Erythroblast (primary cell): ENCODE results near the gene HDAC5.

ENCODE experiments used
- DNase-seq, 2 experiments: peaks; one replicate each; lab custom pipeline; 2025; lab: John Stamatoyannopoulos, UW
- GATA1 ChIP-seq: IDR thresholded peaks from 2 replicates; pipeline ENCODE4 v1.6.1; 2011; ENCODE audit warnings: low read depth, mild to moderate bottlenecking, control low read depth, low read length, moderate library complexity
- POLR2A ChIP-seq: IDR thresholded peaks from 2 replicates; pipeline ENCODE4 v1.6.1; 2011; ENCODE audit warnings: mild to moderate bottlenecking, low read length

HDAC5 gene

DNA sequence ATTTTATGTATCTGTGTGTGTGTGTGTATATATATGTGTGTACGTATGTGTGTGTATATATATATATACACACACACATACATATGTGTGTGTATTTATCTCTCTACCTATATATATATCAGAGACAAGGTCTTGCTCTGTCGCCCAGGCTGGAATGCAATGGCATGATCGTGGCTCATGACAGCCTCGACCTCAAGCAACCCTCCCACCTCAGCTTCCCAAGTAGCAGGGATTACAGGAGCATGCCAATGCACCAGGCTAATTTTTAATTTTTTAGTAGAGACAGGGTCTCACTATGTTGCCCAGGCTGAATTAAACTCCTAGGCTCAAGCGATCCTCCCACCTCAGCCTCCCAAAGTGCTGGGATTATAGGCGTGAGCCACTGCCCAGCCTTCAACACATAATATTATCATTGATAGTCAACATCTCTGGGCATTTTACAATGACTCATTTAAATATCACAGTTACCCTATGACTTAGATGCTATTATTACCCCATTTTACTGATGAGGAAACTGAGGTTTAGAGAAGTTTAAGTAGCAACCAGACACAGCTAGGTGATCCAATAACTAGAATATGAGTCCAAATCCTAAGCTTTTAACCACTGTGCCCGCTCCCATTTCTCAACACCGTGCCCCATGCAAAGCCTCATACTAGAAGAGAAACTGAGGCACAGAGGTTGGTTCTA, 28.6 kb downstream of the HDAC5 start:
- TF ChIP-seq POLR2A (no peak), GATA1 (no peak)
- no peak for DNase-seq

DNA sequence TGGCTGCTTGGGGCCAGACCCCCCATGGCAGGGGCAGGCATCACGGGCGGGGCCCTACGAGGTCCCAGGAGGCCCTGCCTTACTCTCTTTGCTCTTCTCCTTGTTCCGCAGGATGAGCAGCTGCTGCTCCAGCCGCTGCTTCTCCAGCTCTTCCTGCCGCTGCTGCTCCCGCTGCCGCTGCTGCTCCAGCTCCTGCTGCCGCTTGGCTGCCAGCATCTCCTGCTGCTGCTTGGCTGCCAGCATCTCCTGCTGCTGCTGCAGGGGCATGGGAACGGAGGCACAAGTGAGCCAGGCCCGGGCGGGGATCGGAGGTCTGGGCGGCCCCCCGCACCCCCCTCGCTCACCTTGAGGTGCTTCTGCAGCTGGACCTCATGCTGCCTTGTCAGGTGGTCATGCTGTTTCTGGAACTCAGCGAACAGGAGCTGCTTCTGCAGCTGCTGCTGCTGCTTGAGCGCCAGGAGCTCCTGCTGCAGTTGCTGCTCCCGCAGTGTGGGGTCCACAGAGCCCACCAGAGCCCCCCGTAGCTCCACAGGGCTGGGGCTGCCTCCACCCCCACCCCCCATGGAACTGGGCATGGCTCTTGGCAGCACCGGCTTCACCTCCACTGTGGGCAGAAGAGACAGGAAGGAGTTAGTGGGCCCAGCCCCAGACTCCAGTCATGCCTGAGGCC, 30.1 kb downstream of the HDAC5 start:
- TF ChIP-seq GATA1 (no peak), POLR2A (no peak)
- no peak for DNase-seq

DNA sequence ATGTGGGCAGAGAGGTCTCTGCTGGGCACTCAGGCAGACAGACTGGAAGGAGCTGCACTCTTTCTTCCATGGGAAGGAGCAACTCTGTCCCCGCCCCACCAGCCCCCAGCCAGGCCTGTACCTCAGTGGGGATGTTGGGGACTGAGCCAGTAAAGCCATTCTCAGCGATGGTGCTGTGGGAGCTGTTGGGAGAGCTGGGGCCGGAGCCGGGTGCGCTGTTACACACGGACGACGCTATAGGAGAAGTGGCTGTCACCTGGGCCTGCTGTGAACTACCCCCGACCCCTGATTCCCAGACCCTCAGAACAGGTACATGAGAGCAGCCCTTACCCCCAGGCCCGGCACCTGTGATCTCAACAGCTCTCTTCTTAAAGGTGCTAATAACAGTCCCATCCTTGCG, 31.4 kb downstream of the HDAC5 start:
- DNase-seq, result no peak
- no peak for TF ChIP-seq POLR2A
- no peak for TF ChIP-seq GATA1

DNA sequence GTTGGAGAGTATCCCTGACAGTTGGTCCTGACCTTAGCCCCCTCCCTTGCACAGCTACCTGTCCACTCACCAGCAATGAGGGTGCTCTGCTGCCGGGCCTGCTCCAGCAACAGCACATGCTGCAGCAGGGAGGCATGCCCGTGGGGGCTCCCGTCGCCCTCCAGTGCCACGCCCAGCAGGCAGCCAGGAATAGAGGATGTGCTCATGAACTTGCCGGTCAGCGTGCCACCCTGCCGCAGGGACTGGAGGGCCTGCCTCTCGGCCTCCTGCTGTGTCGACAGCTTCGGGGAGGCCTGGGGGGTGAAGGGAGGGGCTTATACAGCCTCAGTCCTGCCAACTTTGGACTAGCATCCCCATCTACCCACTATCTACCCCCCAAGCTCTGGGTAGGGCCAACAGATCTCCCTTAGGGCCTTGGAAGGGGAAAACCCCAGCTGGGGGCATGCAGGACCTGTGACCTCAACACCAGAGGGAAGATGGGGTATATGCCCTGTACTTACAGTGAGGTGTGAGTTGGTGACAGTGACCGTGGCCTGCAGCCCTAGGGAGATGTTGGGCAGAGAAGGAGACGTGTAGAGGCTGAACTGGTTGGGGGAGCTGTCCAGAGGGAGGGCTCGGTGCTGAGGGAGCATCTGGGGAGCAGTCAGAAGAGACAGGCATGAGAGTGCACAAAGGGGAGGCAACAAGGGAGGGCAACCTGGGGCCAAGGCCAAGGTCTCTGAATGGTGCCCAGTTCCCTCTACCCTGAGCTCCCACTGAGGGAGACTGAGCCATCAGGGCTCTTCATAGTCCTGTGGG, 32.0 kb downstream of the HDAC5 start:
- TF ChIP-seq GATA1, result no peak
- no peak for TF ChIP-seq POLR2A
- DNase-seq, result no peak

DNA sequence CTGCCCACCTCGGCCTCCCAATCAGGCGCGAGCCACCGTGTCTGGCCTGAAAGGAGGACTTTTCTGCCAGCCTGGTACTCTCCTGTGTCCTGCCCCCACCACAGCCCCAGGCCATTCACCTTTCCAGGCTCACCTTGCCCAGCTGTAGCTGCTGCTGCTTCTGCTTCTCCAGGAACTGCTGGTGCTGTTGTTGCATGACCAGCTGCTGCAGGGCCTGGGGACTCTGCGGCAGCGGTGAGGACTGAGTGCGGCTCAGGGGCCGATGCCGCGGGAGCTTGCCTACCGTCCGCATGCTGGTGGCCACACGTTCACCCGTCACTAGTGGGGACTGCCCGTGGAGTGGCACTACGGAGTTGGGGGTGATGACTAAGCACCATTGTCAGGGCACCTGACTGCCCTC, 35.2 kb downstream of the HDAC5 start:
- no peak for DNase-seq
- TF ChIP-seq POLR2A (no peak), GATA1 (no peak)

DNA sequence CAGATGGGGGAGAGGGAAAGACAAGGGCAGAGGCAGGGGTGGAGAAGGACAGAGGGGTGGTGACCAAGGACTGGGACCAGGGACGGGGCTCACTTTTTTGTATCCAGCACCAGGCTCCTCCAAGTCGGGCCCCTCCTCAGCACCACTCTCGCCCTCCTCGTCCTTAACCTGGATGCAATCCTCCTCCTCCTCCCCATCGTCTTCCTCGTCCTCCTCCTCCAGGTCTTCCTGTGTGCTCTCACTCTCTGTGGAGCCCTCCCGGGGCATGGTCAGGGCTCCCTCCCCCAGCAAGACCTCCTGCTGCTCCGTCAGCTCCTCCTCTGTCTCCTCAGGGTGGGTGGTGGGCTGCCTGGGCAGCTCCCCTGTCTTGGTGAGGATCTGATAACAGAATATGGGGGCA, 36.1 kb downstream of the HDAC5 start:
- TF ChIP-seq POLR2A (no peak), GATA1 (no peak)
- no peak for DNase-seq

DNA sequence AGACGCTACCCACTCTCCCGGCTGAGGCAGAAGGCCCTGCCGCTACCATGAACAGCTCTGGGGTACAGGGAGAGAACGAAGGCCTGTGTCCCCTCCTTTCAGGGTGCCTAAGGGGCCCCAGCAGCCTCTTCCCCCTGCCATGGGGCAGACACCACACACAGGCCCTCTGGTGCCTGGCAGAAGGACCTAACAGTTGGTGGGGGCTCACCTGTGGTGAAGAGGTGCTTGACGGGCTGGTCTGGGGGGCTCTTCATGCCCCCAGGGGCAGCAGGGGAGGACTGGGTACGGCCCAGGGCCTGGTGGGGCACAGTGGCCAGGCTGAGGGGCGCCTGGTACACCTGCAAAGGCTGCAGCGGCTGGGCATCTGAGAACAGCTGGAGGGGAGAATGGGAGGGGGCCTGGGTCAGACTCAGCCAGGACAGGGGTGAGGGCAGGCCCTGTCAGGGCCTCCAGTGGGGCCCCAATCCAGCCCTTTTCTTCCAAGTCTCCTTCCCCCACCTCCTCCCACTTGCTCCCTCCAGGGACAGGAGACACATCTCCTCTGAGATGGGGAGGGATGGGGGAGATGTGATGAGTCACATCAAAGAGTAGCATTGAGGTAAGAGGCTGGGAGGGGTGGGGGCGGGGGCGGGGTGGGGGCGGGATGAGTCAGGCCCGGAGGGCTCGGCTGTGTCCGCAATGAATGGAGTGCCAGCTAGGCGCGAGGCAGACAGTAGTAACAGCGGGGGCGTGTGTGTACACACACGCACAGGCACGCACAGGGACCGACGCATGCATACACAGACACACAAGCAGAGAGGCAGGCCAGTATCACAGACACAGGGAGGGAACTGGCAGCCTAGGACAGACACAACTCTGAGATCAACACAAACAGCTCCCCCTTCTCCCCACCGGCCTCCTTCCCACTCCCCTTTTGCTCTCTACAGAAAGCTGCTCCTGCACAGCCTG, 36.8 kb downstream of the HDAC5 start:
- no peak for TF ChIP-seq POLR2A
- TF ChIP-seq GATA1, result no peak
- peak; percentile 38 to 72 for DNase-seq

DNA sequence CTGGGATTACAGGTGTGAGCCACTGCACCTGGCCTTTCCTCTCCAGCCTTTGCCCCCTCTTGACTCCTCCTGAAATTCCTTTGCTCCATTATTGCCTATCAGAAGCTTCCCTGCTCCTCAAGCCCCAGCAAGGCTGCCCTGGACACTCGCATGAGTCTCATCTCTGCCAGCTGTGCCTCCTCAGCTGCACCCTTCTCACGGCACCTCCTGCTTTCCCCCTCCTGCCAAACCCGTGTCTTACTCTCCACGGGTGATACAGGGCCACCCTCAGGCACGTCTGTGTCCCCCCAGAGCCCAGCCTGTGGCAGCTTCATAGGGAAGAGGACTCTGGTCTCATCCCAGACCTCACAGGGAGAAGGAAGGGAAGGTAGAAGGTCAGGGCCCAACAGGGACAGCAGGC, 37.5 kb downstream of the HDAC5 start:
- no peak for DNase-seq
- TF ChIP-seq GATA1 (no peak), POLR2A (no peak)

DNA sequence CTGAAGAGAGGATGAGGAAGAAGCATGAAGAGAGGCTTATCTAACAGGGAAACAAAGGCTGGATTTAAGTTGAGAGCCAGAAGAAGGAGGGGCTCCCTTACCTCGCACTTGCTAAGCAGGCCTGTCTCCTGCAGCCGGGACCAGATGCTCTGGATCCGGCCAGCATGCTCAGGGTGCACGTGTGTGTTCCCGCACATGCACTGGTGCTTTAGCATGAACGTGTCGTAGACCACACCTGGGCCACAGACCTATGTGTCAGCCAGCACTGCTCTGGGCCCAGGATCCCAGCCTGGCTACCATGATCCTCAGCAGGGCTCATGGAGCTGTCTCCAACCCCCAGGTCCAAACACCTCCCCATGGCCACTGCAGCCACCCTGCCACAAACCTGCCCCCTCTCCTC, 38.5 kb downstream of the HDAC5 start:
- TF ChIP-seq POLR2A, result no peak
- no peak for DNase-seq

DNA sequence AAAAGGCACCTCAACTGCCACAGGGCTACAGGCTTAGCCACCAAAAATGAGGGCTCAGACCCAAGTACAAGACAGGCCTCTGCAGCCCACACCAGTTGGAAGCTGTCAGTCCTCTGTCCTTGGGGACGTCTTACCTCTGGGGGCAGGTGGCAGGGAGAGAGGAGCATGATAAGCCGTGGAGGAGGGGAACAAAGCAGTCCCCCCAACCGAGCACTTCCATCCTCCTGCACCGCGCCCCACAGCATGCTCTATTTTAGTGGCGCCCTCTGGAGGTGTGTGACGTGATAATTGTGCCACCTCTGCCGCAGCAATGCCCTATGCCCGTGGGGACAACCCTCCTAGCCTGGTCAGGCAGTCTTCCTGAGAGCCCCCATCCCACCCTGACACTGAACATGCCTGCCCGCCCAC, 39.3 kb downstream of the HDAC5 start:
- TF ChIP-seq GATA1 (no peak), POLR2A (no peak)
- peak; percentile 29 to 42 for DNase-seq

DNA sequence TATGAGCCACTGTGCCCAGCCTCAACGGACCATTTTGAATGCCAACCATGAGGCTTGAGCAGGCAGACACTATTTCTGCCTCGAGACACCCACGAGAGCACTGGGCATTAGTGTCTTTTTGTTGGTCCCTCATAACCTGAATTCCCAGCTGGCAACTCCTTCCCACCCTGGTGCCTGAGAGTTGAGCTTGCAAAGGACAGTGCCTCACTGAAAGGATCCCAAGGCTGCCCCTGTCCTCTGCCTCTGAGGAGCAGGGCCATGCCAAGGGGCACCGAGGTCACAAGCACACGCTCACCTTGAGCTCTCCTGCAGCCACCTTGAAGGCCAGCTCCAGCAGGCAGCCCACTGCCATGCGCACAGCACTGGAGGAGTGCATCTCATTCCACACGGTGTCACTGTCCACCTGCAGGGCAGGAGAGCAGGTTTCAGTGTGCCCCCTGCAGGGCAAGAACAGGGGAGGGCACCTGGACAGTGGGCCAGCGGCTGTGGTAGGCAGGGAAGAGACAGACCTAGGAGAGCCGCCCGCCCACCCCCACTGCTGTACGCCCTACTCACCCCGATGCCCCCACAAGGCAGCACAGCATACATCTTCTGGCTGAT, 40.1 kb downstream of the HDAC5 start:
- peak; percentile 44 to 46 for DNase-seq
- TF ChIP-seq GATA1 (no peak), POLR2A (no peak)

DNA sequence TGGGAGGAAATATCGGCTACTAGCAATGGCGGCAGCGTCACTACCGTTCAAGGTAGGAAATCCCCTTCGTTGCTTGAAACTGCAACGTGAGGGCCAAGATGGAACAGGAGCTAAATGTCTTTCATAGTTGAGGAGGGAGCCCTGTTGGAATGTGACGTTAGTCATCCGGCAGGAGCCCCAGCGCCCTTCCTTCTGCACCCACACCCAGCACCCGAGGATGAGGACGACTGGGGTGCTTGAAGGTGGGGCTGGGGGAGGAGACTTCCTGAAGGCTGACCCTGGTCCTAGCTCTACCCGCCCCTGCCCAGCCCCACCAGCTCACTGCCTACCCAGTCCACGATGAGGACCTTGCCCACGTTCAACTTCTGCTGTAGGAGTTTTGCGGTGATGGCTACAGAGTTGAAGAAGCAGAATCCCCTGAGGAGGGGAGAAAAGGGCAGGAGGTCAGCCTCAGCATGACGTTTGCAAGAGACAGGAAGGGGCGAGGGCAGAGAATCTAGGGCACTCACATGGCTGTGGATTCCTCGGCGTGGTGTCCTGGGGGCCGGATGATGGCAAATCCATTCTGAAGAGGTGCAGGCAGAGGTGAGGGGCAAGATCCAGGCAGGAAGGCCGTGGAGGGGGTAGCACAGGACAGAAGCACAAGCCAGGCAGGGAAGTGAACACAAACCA, 41.0 kb downstream of the HDAC5 start:
- DNase-seq, result no peak
- TF ChIP-seq GATA1 (no peak), POLR2A (no peak)
